T-helper 2 cell (primary cell): ENCODE results near the gene PLA2G4E.

ENCODE experiments used
- DNase-seq, 5 experiments: peaks; one replicate each; pipeline versions ENCODE4 v3.0.0 to v3.0.0-alpha.2; 2012 to 2022

The PLA2G4E gene

GRCh38 chr15:41972253-41973242 is 48.3 kb downstream of the PLA2G4E start, which contains the start of gene EHD4:
EHD4 (minus strand) TSS chr15:41972557; CDS start chr15:41972494, 63 bp downstream.
- peak; percentile 82 to 98 (median 91) for DNase-seq

- no peak for DNase-seq
Measured at GRCh38 chr15:41971895-41972252, 49.0 kb downstream of the PLA2G4E start.

- peak; percentile 33 to 92 (median 66) for DNase-seq
Measured at GRCh38 chr15:41971089-41971894, 49.5 kb downstream of the PLA2G4E start.

- peak in 1 of 5 experiments; percentile 14 for DNase-seq
Measured at GRCh38 chr15:41970456-41970855, 50.4 kb downstream of the PLA2G4E start.

- DNase-seq: peak in 3 of 5 experiments; percentile 40 to 90 (median 69)
Measured at GRCh38 chr15:41969851-41970431, 50.9 kb downstream of the PLA2G4E start.

DNA sequence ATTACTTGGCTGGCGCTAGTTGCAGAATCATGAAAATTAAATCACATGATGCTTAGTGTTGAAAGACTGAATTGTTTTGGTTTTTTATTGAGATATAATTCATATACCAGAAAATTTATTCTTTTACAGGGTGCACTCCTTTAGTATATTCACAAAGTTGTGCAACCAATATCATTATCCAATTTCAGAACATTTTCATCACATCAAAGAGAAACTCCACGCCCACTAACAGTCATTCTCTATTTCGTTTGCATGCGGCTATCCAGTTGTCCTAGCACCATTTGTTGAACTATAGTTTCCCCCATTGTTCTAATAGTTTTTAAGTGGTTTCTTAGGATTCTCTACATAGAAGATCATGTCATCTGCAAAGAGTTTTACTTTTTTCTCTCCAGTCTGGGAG is 52.1 kb downstream of the PLA2G4E start:
- DNase-seq: no peak

DNA sequence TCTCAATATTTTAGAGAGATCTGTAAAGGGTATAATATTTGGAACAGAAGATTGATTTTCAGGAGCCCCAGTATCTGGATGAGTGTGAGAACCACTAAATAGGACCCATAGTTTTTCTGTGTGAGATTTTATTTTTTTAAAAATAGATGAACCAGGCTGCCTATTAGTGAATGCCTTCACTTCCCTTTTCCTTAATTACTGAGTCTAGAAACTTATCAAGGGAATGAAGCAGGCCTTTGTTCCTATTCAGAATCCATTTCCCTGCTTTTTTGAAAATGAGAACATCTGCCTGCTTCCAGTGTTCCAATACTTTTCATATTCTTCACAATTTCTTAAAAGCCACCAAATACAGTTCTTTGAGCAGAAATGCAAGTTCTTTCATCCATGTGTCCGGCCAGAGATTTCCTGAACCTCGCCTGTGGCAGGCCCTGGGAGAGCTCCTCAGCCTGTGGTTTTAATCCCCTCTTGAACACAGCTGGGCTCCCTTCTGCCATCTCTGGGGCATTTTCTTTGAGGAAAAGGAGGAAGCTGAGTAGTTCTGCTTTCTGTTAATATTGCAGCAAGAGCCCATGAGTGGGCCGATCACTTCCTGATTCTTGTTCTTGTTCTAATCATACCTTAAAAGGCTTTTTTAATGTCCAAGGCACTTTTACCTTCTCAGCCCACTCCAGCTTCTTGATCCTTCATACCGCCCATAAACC is 53.2 kb downstream of the PLA2G4E start:
- DNase-seq: no peak

DNA sequence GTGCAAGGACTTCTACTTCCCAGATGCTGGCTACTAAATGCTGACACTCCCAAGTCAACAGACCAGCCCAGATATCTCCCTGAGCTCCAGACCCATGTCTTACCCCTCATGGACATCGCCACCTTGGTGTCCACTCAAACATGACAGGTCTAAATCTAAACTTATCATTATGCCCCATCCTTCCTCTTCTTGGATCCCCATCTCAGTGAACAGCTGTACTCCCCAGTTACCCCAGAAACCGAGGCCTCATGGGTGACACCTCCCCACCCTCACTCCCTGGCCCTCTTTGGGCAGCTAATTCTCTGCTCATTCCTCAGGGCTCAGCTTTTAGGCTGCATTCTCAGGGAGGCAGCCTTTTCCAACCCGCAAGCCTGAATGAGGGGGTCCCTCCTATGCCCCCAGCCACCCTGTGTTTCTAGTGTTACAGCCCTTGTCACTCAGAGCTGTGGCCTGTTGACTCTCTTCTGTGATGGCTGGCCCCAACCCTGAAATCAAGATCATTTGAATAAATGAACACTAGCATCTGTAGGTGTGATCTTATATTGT is 53.8 kb downstream of the PLA2G4E start:
- no peak for DNase-seq

DNA sequence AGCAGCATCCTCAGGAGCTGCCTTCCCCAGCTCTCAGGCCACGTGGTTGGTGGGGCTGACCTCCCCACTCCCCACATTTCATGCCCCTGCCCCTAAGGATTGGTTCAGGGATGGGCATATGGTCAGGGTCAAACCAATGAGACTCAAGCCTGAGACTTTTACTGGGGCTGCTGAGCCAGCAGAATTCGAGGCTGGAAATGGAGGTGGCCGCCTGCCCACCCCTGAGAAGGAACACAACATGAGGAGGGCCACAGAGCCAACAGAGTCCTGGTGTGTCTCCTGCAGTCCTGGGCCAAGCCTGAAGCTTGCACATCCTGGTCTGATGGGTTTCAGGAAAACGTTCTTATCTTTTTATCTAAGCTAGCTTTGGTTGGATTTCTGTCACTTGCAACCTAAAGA is 54.4 kb downstream of the PLA2G4E start:
- no peak for DNase-seq

GRCh38 chr15:41965441-41966413 is 55.1 kb downstream of the PLA2G4E start:
- DNase-seq: no peak

GRCh38 chr15:41961595-41962202 is 59.1 kb downstream of the PLA2G4E start:
- no peak for DNase-seq

DNA sequence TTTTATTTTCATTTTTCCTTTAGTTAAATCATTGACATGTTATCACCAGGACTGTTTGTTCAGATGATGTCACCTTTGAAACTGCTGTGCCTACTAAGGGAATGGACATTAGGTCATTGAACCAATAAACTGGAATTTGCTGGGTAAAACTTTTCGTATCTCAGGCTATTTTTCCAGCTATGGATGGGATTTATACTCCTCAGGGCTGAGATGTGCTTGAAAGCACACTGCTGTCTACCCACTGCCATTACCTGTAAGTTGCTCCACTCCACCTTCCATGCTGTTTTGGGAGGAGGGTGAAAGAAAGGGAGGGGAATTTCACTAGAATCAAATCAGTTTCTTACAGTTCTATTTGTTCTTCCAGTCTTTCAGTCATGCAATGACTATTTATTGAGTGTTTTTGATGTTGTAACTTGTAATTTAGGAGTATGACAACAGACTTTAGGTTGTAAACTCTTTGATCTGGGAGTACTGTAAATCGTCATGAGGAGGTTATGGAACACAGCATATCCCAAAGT is 59.8 kb downstream of the PLA2G4E start:
- DNase-seq: no peak

DNA sequence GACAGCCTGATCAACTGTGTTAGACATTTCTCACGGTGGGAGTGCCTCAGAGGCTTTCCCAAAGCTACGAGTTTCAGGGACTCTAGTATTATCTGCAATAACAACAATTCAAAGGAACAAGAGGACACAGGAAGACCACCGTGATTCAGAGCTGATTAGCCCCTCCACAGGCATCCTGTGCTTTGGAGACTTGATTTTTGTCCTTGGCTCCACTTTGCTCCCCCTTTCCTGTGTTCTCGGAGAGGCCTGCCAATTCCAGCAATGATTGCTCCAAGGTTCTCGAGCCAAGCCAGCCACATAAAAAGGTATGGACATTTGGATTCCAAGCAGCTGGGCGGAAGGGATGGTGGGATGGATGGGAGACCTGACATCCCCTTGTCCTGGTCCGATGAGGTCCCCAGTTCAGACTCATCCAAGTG is 62.8 kb downstream of the PLA2G4E start:
- DNase-seq: no peak

DNA sequence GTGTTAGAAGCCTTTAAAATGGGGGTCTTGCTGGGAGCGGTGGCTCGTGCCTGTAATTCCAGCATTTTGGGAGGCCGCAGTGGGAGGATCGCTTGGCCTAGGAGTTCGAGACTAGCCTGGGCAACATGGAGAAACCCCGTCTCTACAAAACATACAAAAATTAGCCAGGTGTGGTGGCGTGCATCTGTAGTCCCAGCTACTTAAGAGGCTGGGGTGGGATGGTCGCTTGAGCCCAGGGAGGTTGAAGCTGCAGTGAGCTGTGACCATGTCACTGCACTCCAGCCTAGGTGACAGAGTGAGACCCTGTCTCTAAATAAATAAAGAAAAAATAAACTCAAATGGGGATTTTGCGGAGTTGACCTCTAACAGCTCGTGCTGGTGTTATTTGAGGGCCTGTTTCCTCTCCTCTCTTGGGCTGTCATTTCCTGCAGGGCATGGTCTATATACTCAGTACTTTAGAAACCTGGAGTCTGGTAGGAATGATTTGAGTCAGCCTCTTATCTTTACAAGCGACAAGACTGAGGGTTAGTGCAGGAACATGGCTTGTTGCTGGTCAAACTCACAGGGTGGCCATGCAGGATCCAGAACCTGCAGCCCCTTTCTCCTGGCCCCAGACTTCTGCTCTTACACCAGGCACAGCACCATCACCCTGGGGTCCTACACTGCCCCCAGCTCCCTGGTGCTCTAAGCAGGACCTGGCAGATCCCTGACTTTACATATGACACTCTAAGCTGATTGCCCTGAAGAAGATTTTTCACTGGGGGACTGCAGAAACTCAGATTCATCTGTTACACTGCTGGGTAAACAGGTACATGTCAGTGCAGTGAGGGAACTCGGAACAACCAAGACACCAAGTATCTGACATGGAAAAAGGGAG is 63.6 kb downstream of the PLA2G4E start:
- DNase-seq: peak in 1 of 5 experiments; percentile 83

GRCh38 chr15:41955807-41956525 is 64.9 kb downstream of the PLA2G4E start:
- no peak for DNase-seq

- DNase-seq: no peak
Measured at GRCh38 chr15:41955100-41955499, 65.7 kb downstream of the PLA2G4E start.

DNA sequence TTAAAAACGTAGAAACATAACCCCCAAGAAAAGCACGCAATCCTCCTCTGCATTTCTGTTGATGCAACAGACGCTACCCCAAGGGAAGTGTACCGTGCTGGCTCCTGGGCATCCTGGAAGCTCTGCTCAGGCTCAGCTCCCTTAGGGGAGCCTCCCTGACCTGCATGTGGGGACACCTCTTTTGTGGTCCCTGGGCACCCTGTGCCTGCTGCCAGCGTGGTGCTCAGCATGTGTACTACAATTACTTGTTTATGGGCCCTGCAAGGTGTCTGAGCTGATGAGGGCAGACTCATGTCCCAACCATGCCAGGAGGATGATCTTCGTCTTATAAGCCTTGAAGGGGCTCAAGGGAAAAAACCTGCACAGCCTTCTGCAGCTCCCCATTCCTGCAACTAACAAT is 66.8 kb downstream of the PLA2G4E start:
- DNase-seq: no peak

GRCh38 chr15:41952013-41952563 is 68.8 kb downstream of the PLA2G4E start:
- no peak for DNase-seq
